IgD-negative memory B cell (primary cell): ENCODE measurements around the gene SLC25A44. TPM values are rescaled to one million over a fixed set of nuclear protein-coding genes. Genes with fewer than 3 reads are reported as not detected.
A peak's percentile ranks its signal among the peaks of the same experiment; 100 is the strongest.

Experiments
- H3K27ac Mint-ChIP-seq, 3 donors: one replicate each; pipeline ENCODE4 v1.8.0; 2020 to 2022; ENCODE audit warnings: mild to moderate bottlenecking in 3 of 3, mixed read lengths in 3 of 3, moderate library complexity in 1 of 3
- H3K27me3 Mint-ChIP-seq: one replicate; pipeline ENCODE4 v1.8.0; 2021; ENCODE audit warnings: mixed read lengths
- H3K36me3 Mint-ChIP-seq: one replicate; pipeline ENCODE4 v1.8.0; 2020; ENCODE audit warnings: mild to moderate bottlenecking, mixed read lengths
- H3K4me1 Mint-ChIP-seq, 3 donors: one replicate each; pipeline ENCODE4 v1.8.0; 2020 to 2022; ENCODE audit warnings: mixed read lengths in 3 of 3, mild to moderate bottlenecking in 1 of 3
- H3K4me3 Mint-ChIP-seq, 4 donors: one replicate each; pipeline ENCODE4 v1.8.0; 2020 to 2022; ENCODE audit warnings: mild to moderate bottlenecking in 4 of 4, mixed read lengths in 4 of 4, moderate library complexity in 3 of 4
- H3K9me3 Mint-ChIP-seq, 3 donors: one replicate each; pipeline ENCODE4 v1.8.0; 2020 to 2021; ENCODE audit warnings: mixed read lengths in 3 of 3, mild to moderate bottlenecking in 1 of 3
- polyA plus RNA-seq: library from polyadenylated mRNA; unstranded; fragments of 300-500 nt; fragmentation: Illumina TruSeq; gene quantifications from one replicate; pipeline ENCODE4 v1.2.3, GENCODE V29; 2021

SLC25A44 gene
- polyA plus RNA-seq, 1 donor from 2014 or later, result 16.6 TPM

- Mint-ChIP-seq H3K9me3 (no peaks in the 10 kb centered on the region), H3K36me3 (no peaks in the 10 kb centered on the region), H3K27ac (no peak overlapping the region), H3K4me1 (peaks cover 6 to 7% (median 6%) of the 10 kb centered on the region in 3 donors), H3K4me3 (no peak overlapping the region), H3K27me3 (peaks cover 8% of the 10 kb centered on the region)
Observed at GRCh38 chr1:156248323-156248683, 54.4 kb downstream of the SLC25A44 start.

- H3K36me3 Mint-ChIP-seq, result peaks cover 1% of the 10 kb centered on the region
Observed at GRCh38 chr1:156249593-156249992, 55.7 kb downstream of the SLC25A44 start.

GRCh38 chr1:156251527-156251926, 57.6 kb downstream of the SLC25A44 start:
- Mint-ChIP-seq H3K4me1 (no peaks in the 10 kb centered on the region), H3K27me3 (no peaks in the 10 kb centered on the region), H3K4me3 (no peak overlapping the region), H3K27ac (no peak overlapping the region), H3K9me3 (no peaks in the 10 kb centered on the region), H3K36me3 (peaks cover 1% of the 10 kb centered on the region)

More at GRCh38 chr1:156249593-156249992, 55.7 kb downstream of the SLC25A44 start:
- Mint-ChIP-seq H3K27me3 (peaks cover 6% of the 10 kb centered on the region), H3K4me3 (peak overlapping the region in 1 of 4 donors; percentile 50), H3K27ac (no peak overlapping the region), H3K9me3 (no peaks in the 10 kb centered on the region), H3K4me1 (peaks cover 4 to 7% (median 6%) of the 10 kb centered on the region in 3 donors)

- H3K4me3 Mint-ChIP-seq, result no peak overlapping the region
- H3K9me3 Mint-ChIP-seq, result no peaks in the 10 kb centered on the region
- no peaks in the 10 kb centered on the region for H3K27me3 Mint-ChIP-seq
- H3K4me1 Mint-ChIP-seq, result no peaks in the 10 kb centered on the region
- H3K27ac Mint-ChIP-seq, result peak overlapping the region in 1 of 3 donors; percentile 91
- H3K36me3 Mint-ChIP-seq, result peaks cover 3% of the 10 kb centered on the region
Observed at GRCh38 chr1:156253634-156254033, 59.7 kb downstream of the SLC25A44 start.

GRCh38 chr1:156257711-156258110, 63.8 kb downstream of the SLC25A44 start:
- Mint-ChIP-seq H3K36me3 (peaks cover 5% of the 10 kb centered on the region), H3K27ac (no peak overlapping the region), H3K27me3 (no peaks in the 10 kb centered on the region), H3K9me3 (peaks cover 0 to 1% (median 0%) of the 10 kb centered on the region in 3 donors), H3K4me3 (no peak overlapping the region), H3K4me1 (no peaks in the 10 kb centered on the region)

GRCh38 chr1:156258859-156259258, 65.0 kb downstream of the SLC25A44 start:
- Mint-ChIP-seq H3K9me3 (peaks cover 0 to 1% (median 0%) of the 10 kb centered on the region in 3 donors), H3K4me1 (no peaks in the 10 kb centered on the region), H3K36me3 (peaks cover 8% of the 10 kb centered on the region), H3K27me3 (no peaks in the 10 kb centered on the region), H3K27ac (peak overlapping the region in 2 of 3 donors; percentile 43 to 53), H3K4me3 (no peak overlapping the region)

- peaks cover 6% of the 10 kb centered on the region for H3K36me3 Mint-ChIP-seq
- no peaks in the 10 kb centered on the region for H3K4me1 Mint-ChIP-seq
- peak overlapping the region in 1 of 3 donors; percentile 97 for H3K27ac Mint-ChIP-seq
- no peak overlapping the region for H3K4me3 Mint-ChIP-seq
- H3K9me3 Mint-ChIP-seq, result peaks cover 0 to 1% (median 0%) of the 10 kb centered on the region in 3 donors
- H3K27me3 Mint-ChIP-seq, result no peaks in the 10 kb centered on the region
Observed at GRCh38 chr1:156259805-156260204, 65.9 kb downstream of the SLC25A44 start.

- Mint-ChIP-seq H3K27me3 (no peaks in the 10 kb centered on the region), H3K36me3 (peaks cover 9% of the 10 kb centered on the region), H3K9me3 (peaks cover 0 to 1% (median 0%) of the 10 kb centered on the region in 3 donors), H3K27ac (peak overlapping the region in 1 of 3 donors; percentile 97), H3K4me1 (no peaks in the 10 kb centered on the region), H3K4me3 (no peak overlapping the region)
Observed at GRCh38 chr1:156260896-156261295, 67.0 kb downstream of the SLC25A44 start.

Other genes with a start within 250 kb of the SLC25A44 start
- 43.9 TPM for gene ARHGEF2, start 215.6 kb upstream of the SLC25A44 start, polyA plus RNA-seq
- gene SSR2, start 173.2 kb upstream of the SLC25A44 start, polyA plus RNA-seq, result 257 TPM
- gene UBQLN4, start 140.3 kb upstream of the SLC25A44 start, polyA plus RNA-seq, result 7.6 TPM
- gene LAMTOR2, start 139.3 kb upstream of the SLC25A44 start, polyA plus RNA-seq, result 159 TPM
- gene RAB25, start 132.9 kb upstream of the SLC25A44 start, polyA plus RNA-seq, result 2.9 TPM
- 0.05 TPM for gene MEX3A, start 111.6 kb upstream of the SLC25A44 start, polyA plus RNA-seq
- gene LMNA, start 79.4 kb upstream of the SLC25A44 start, polyA plus RNA-seq, result 5.7 TPM
- gene SEMA4A, start 40.5 kb upstream of the SLC25A44 start, polyA plus RNA-seq, result 11.0 TPM
- 87.0 TPM for gene PMF1, start 18.9 kb downstream of the SLC25A44 start, polyA plus RNA-seq
- gene BGLAP, start 48.1 kb downstream of the SLC25A44 start, polyA plus RNA-seq, result not detected
- gene PAQR6, start 54.0 kb downstream of the SLC25A44 start, polyA plus RNA-seq, result 0.44 TPM
- gene SMG5, start 88.7 kb downstream of the SLC25A44 start, polyA plus RNA-seq, result 27.2 TPM
- 9.3 TPM for gene TMEM79, start 90.2 kb downstream of the SLC25A44 start, polyA plus RNA-seq
- gene GLMP, start 101.6 kb downstream of the SLC25A44 start, polyA plus RNA-seq, result 11.5 TPM
- not detected for gene VHLL, start 105.2 kb downstream of the SLC25A44 start, polyA plus RNA-seq
- 172 TPM for gene CCT3, start 144.2 kb downstream of the SLC25A44 start, polyA plus RNA-seq
- gene TSACC, start 144.4 kb downstream of the SLC25A44 start, polyA plus RNA-seq, result 2.5 TPM
- not detected for gene RHBG, start 175.1 kb downstream of the SLC25A44 start, polyA plus RNA-seq